K562 (cell line): Measurements from ENCODE around the gene ZNF426.

Experiments
- CHD2 ChIP-seq: IDR thresholded peaks from 2 replicates; pipeline ENCODE4 v1.6.1; 2011; ENCODE audit warnings: low read depth, low read length
- SETDB1 ChIP-seq: IDR thresholded peaks from one replicate; pipeline ENCODE4 v1.6.1; 2012; ENCODE audit warnings: low read length, control low read depth, inconsistent platforms

DNA sequence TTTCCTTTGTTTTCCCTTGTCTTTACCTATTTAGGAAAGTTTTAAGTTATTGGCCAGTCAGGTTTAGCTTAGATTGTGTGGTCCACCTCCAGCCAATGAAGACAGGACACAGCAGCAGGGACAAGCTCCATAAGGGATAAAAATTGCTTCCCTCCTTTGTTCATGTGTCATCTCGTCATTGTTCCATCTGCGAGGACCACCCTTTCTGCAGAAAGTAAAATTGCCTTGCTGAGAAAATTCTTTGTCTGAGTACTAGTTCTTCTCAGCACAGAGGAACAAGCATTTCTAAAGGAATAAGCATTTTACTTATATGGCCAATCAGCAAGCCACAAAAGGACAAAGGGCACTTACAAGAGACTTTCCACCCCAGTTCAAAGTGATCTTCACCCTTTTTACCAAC is 51.4 kb downstream of the ZNF426 start:
- TF ChIP-seq SETDB1: no peak
- no peak for TF ChIP-seq CHD2
